HG02678 (cell line): ENCODE data around the gene HCFC1.

Experiments
- ATAC-seq: cut with Tn5 transposase; IDR thresholded peaks from one replicate; pipeline ENCODE4 v1.9.1; 2021; ENCODE audit warnings: mild to moderate bottlenecking, moderate library complexity; ENCODE audit not compliant: unreplicated experiment

HCFC1 gene

GRCh38 chrX:153944140-153944799, 27.3 kb downstream of the HCFC1 start, which contains the start of gene RENBP:
RENBP (minus strand) TSS chrX:153944643; CDS start chrX:153944610, 33 bp downstream.
- ATAC-seq: no peak

- no peak for ATAC-seq
These were observed 30.0 kb downstream of the HCFC1 start for GRCh38 chrX:153941336-153942252.

GRCh38 chrX:153939573-153939972, 32.0 kb downstream of the HCFC1 start:
- ATAC-seq: no peak

- no peak for ATAC-seq
These were observed 33.3 kb downstream of the HCFC1 start for GRCh38 chrX:153938226-153938786.

GRCh38 chrX:153937056-153937455, 34.6 kb downstream of the HCFC1 start:
- ATAC-seq: no peak

- no peak for ATAC-seq
These were observed 36.2 kb downstream of the HCFC1 start for GRCh38 chrX:153935326-153935851.

GRCh38 chrX:153934762-153935325, 36.8 kb downstream of the HCFC1 start, which contains the start of gene NAA10:
NAA10 (minus strand) TSS chrX:153935037; CDS start chrX:153934904, 133 bp downstream.
- ATAC-seq: peak; percentile 94

- peak; percentile 9 for ATAC-seq
These were observed 37.4 kb downstream of the HCFC1 start for GRCh38 chrX:153934148-153934761.

- ATAC-seq: no peak
These were observed 37.9 kb downstream of the HCFC1 start for GRCh38 chrX:153933748-153934147.

GRCh38 chrX:153932220-153932915, 39.2 kb downstream of the HCFC1 start:
- no peak for ATAC-seq

- ATAC-seq: no peak
These were observed 39.9 kb downstream of the HCFC1 start for GRCh38 chrX:153931748-153932147.

GRCh38 chrX:153931151-153931550, 40.5 kb downstream of the HCFC1 start:
- no peak for ATAC-seq

- ATAC-seq: no peak
These were observed 41.4 kb downstream of the HCFC1 start for GRCh38 chrX:153930011-153930910.

GRCh38 chrX:153929576-153929975, 42.0 kb downstream of the HCFC1 start:
- ATAC-seq: no peak

GRCh38 chrX:153928846-153929245, 42.8 kb downstream of the HCFC1 start:
- ATAC-seq: no peak

- peak; percentile 77 for ATAC-seq
These were observed 43.5 kb downstream of the HCFC1 start for GRCh38 chrX:153927922-153928760.

- ATAC-seq: no peak
These were observed 44.0 kb downstream of the HCFC1 start for GRCh38 chrX:153927672-153927921.
